ENCODE data around the gene LIMK1.

DNA sequence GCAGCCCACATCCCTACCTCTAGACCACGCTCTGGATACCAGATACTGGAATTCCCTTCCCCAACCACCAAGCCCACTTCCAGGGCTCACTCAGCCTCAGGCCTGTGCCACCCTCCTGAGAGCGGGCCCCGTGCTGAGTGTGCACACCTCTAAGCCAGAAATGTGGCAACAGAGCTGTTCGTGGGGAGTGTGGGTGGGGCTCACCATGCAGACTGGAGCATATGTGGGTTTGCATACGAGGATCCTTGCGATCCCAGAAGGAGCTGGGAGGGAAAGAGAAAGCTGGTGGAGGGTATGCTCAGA is 13.0 kb upstream of the LIMK1 start:
- TF ChIP-seq POLR2AphosphoS5 (IDR thresholded peaks at IDR 0.05; ENCODE audit: insufficient read depth, low read depth, low read length) (no peak), EZH2 (IDR thresholded peaks at IDR 0.05; ENCODE audit: borderline replicate concordance, low read depth, low read length, severe bottlenecking) (no peak), POLR2A (IDR thresholded peaks at IDR 0.05; ENCODE audit: low read depth, low read length) (no peak), GATA2 (IDR thresholded peaks at IDR 0.05; ENCODE audit: insufficient read depth, insufficient read length, low read depth, low read length) (no peak), FOS (IDR thresholded peaks at IDR 0.05; ENCODE audit: borderline replicate concordance, insufficient read depth, low read length) (no peak), MYC (IDR thresholded peaks at IDR 0.05; ENCODE audit: low read depth, low read length) (no peak)
- TF ChIP-seq, protein P1, sequence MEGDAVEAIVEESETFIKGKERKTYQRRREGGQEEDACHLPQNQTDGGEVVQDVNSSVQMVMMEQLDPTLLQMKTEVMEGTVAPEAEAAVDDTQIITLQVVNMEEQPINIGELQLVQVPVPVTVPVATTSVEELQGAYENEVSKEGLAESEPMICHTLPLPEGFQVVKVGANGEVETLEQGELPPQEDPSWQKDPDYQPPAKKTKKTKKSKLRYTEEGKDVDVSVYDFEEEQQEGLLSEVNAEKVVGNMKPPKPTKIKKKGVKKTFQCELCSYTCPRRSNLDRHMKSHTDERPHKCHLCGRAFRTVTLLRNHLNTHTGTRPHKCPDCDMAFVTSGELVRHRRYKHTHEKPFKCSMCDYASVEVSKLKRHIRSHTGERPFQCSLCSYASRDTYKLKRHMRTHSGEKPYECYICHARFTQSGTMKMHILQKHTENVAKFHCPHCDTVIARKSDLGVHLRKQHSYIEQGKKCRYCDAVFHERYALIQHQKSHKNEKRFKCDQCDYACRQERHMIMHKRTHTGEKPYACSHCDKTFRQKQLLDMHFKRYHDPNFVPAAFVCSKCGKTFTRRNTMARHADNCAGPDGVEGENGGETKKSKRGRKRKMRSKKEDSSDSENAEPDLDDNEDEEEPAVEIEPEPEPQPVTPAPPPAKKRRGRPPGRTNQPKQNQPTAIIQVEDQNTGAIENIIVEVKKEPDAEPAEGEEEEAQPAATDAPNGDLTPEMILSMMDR (IDR thresholded peaks at IDR 0.05; ENCODE audit: extremely low read depth in 1 of 2, insufficient read depth in 1 of 2, low read depth in 1 of 2, low read length in 2 of 2) = no peak
